Vagina (tissue), 2 donors: Measurements from ENCODE around the gene ABCC8. TPM values are rescaled to one million over a fixed set of nuclear protein-coding genes. Genes with fewer than 3 reads are reported as not detected.

ENCODE experiments used
- DNase-seq, 2 donors: peaks; one replicate each; pipeline ENCODE4 v3.0.0-alpha.2; 2017; ENCODE audit errors: extremely low spot score in 2 of 2
- H3K27ac ChIP-seq: fragments of 200-600 bp; sonication (generic); one replicate; pipeline ENCODE4 v1.5.1; 2019
- H3K27me3 ChIP-seq: fragments of 200-600 bp; sonication (generic); one replicate; pipeline ENCODE4 v1.5.1; 2019
- H3K36me3 ChIP-seq, 2 donors: fragments of 200-600 bp; sonication (generic); one replicate each; pipeline ENCODE4 v1.5.1; 2017 to 2019
- H3K4me1 ChIP-seq: fragments of 200-600 bp; sonication (generic); one replicate; pipeline ENCODE4 v1.5.1; 2019
- H3K4me3 ChIP-seq, 2 donors: fragments of 200-600 bp; sonication (generic); 1 replicate in 1 of 2; 2 replicates in 1 of 2; pipeline ENCODE4 v1.5.1; 2016 to 2019
- H3K9me3 ChIP-seq: fragments of 200-600 bp; sonication (generic); one replicate; pipeline ENCODE4 v1.5.1; 2019
- CTCF ChIP-seq, 3 experiments: fragments of 450-650 bp in 2 of 3; fragments of 200-600 bp in 1 of 3; sonication (generic) in 1 of 3; IDR thresholded peaks; one replicate each; pipeline ENCODE4 v1.5.1; 2017 to 2019; ENCODE audit warnings: antibody characterized with exemption in 3 of 3, mild to moderate bottlenecking in 2 of 3, moderate library complexity in 2 of 3
- POLR2A ChIP-seq, 2 donors: fragments of 450-650 bp; IDR thresholded peaks; one replicate each; pipeline ENCODE4 v1.6.1; 2017; ENCODE audit warnings: antibody characterized with exemption in 2 of 2, mild to moderate bottlenecking in 2 of 2, moderate library complexity in 2 of 2
- POLR2AphosphoS5 ChIP-seq, 2 donors: sonication (generic); formaldehyde crosslinking; IDR thresholded peaks; one replicate each; pipeline ENCODE4 v1.9.0; 2017; ENCODE audit warnings: antibody characterized with exemption in 2 of 2, mild to moderate bottlenecking in 2 of 2, low read depth in 1 of 2; ENCODE audit not compliant: insufficient read depth in 1 of 2
- intact Hi-C: fragments of 100-400 bp; cut with DNase I; formaldehyde crosslinking; loops from one replicate; pipeline ENCODE4 v1.15.1; 2023
- total RNA-seq: library from RNA; depleted of rRNA; stranded (reverse); fragments of >200 nt; gene quantifications from one replicate; pipeline ENCODE4 v1.2.3, GENCODE V29; 2016

Gene ABCC8
- 13.0 TPM for total RNA-seq

GRCh38 chr11:17476317-17477083, at the start of gene ABCC8:
ABCC8 (minus strand) TSS chr11:17476845; CDS start chr11:17476776, 69 bp downstream.
- Histone ChIP-seq H3K9me3 (no peaks in the 10 kb centered on the region), H3K27me3 (no peaks in the 10 kb centered on the region), H3K27ac (no peak within 1 kb of the TSS), H3K4me3 (peak within 1 kb of the TSS; percentile 42 to 44), H3K4me1 (no peaks in the 10 kb centered on the region), H3K36me3 (no peaks in the 10 kb centered on the region)
- DNase-seq = no peak
- TF ChIP-seq POLR2AphosphoS5 (IDR thresholded peaks at IDR 0.05; ENCODE audit: insufficient read depth in 1 of 2, low read depth in 1 of 2) (no peak), CTCF (IDR thresholded peaks at IDR 0.05) (no peak), POLR2A (IDR thresholded peaks at IDR 0.05) (no peak)
- intact Hi-C loops = no loop called here

- Histone ChIP-seq H3K27me3 (no peaks in the 10 kb centered on the region), H3K36me3 (no peaks in the 10 kb centered on the region), H3K9me3 (no peaks in the 10 kb centered on the region), H3K4me1 (no peaks in the 10 kb centered on the region), H3K4me3 (no peak overlapping the region), H3K27ac (no peak overlapping the region)
- DNase-seq = no peak
- intact Hi-C loops = no loop called here
- TF ChIP-seq POLR2AphosphoS5 (IDR thresholded peaks at IDR 0.05; ENCODE audit: insufficient read depth in 1 of 2, low read depth in 1 of 2) = no peak
- no peak for TF ChIP-seq CTCF (IDR thresholded peaks at IDR 0.05)
- TF ChIP-seq POLR2A (IDR thresholded peaks at IDR 0.05) = no peak
Observed at GRCh38 chr11:17526326-17526725, 49.7 kb upstream of the ABCC8 start.

GRCh38 chr11:17525570-17525969, 48.9 kb upstream of the ABCC8 start:
- intact Hi-C loops = no loop called here

GRCh38 chr11:17524221-17524620, 47.6 kb upstream of the ABCC8 start:
- no peak for TF ChIP-seq POLR2AphosphoS5 (IDR thresholded peaks at IDR 0.05; ENCODE audit: insufficient read depth in 1 of 2, low read depth in 1 of 2)
- no peak for TF ChIP-seq CTCF (IDR thresholded peaks at IDR 0.05)
- TF ChIP-seq POLR2A (IDR thresholded peaks at IDR 0.05) = no peak
- Histone ChIP-seq H3K4me3 (no peak overlapping the region), H3K27ac (no peak overlapping the region), H3K27me3 (no peaks in the 10 kb centered on the region), H3K4me1 (no peaks in the 10 kb centered on the region), H3K36me3 (no peaks in the 10 kb centered on the region), H3K9me3 (no peaks in the 10 kb centered on the region)
- no peak for DNase-seq
- intact Hi-C loops = no loop called here

More at GRCh38 chr11:17525570-17525969, 48.9 kb upstream of the ABCC8 start:
- no peaks in the 10 kb centered on the region for H3K9me3 ChIP-seq
- no peak overlapping the region for H3K27ac ChIP-seq
- no peak for DNase-seq
- no peak for TF ChIP-seq POLR2A (IDR thresholded peaks at IDR 0.05)
- TF ChIP-seq POLR2AphosphoS5 (IDR thresholded peaks at IDR 0.05; ENCODE audit: insufficient read depth in 1 of 2, low read depth in 1 of 2) = no peak
- no peak for TF ChIP-seq CTCF (IDR thresholded peaks at IDR 0.05)
- no peaks in the 10 kb centered on the region for H3K27me3 ChIP-seq
- H3K4me1 ChIP-seq = no peaks in the 10 kb centered on the region
- H3K4me3 ChIP-seq = no peak overlapping the region
- H3K36me3 ChIP-seq = no peaks in the 10 kb centered on the region

- no peaks in the 10 kb centered on the region for H3K9me3 ChIP-seq
- no peaks in the 10 kb centered on the region for H3K36me3 ChIP-seq
- intact Hi-C loops = no loop called here
- no peak overlapping the region for H3K27ac ChIP-seq
- H3K4me3 ChIP-seq = no peak overlapping the region
- no peaks in the 10 kb centered on the region for H3K4me1 ChIP-seq
- TF ChIP-seq CTCF (IDR thresholded peaks at IDR 0.05) (no peak), POLR2A (IDR thresholded peaks at IDR 0.05) (no peak), POLR2AphosphoS5 (IDR thresholded peaks at IDR 0.05; ENCODE audit: insufficient read depth in 1 of 2, low read depth in 1 of 2) (no peak)
- no peak for DNase-seq
- no peaks in the 10 kb centered on the region for H3K27me3 ChIP-seq
Observed at GRCh38 chr11:17522655-17523054, 46.0 kb upstream of the ABCC8 start.
